Tibial nerve (tissue), 3 donors: Measurements from ENCODE around the gene KRTAP10-8.

Experiments used
- POLR2A ChIP-seq, 2 donors: fragments of 450-650 bp; IDR thresholded peaks; one replicate each; pipeline ENCODE4 v1.6.1; 2017; ENCODE audit warnings: antibody characterized with exemption in 2 of 2, mild to moderate bottlenecking in 2 of 2, moderate library complexity in 2 of 2
- TF ChIP-seq, protein P1 (sequence below), 5 experiments: fragments of 200-600 bp in 3 of 5; fragments of 450-650 bp in 2 of 5; sonication (generic) in 3 of 5; IDR thresholded peaks; one replicate each; pipeline ENCODE4 v1.5.1; 2016 to 2019; ENCODE audit warnings: antibody characterized with exemption in 5 of 5, mild to moderate bottlenecking in 3 of 5, moderate library complexity in 2 of 5

- TF ChIP-seq POLR2A (IDR thresholded peaks at IDR 0.05) = no peak
- TF ChIP-seq, protein P1, sequence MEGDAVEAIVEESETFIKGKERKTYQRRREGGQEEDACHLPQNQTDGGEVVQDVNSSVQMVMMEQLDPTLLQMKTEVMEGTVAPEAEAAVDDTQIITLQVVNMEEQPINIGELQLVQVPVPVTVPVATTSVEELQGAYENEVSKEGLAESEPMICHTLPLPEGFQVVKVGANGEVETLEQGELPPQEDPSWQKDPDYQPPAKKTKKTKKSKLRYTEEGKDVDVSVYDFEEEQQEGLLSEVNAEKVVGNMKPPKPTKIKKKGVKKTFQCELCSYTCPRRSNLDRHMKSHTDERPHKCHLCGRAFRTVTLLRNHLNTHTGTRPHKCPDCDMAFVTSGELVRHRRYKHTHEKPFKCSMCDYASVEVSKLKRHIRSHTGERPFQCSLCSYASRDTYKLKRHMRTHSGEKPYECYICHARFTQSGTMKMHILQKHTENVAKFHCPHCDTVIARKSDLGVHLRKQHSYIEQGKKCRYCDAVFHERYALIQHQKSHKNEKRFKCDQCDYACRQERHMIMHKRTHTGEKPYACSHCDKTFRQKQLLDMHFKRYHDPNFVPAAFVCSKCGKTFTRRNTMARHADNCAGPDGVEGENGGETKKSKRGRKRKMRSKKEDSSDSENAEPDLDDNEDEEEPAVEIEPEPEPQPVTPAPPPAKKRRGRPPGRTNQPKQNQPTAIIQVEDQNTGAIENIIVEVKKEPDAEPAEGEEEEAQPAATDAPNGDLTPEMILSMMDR (IDR thresholded peaks at IDR 0.05) = no peak
These were observed 30.7 kb upstream of the KRTAP10-8 start for GRCh38 chr21:44581158-44581557.
